Naive thymus-derived CD4-positive, alpha-beta T cell (primary cell): ENCODE measurements around the gene ROCK2. TPM values are rescaled to one million over a fixed set of nuclear protein-coding genes. Genes with fewer than 3 reads are reported as not detected.

Experiments
- ATAC-seq: fragments of 150-1000 bp; cut with Tn5 transposase; 2 replicates; pipeline ENCODE4 v1.10.0; 2021; ENCODE audit warnings: mild to moderate bottlenecking, moderate library complexity
- CTCF ChIA-PET: fragments of 350-600 bp; sonication (Branson Sonifier 250); formaldehyde crosslinking; loops from one replicate; lab custom pipeline; 2021; ENCODE audit warnings: antibody characterized with exemption; lab: Charles Lee
- POLR2A ChIA-PET: fragments of 350-600 bp; sonication (Branson Sonifier 250); formaldehyde crosslinking; loops from one replicate; lab custom pipeline; 2021; ENCODE audit warnings: antibody characterized with exemption, inconsistent platforms; lab: Charles Lee
- DNase-seq, 9 donors: peaks; one replicate each; pipeline versions ENCODE4 v3.0.0 to v3.0.0-alpha.2; 2020 to 2022; ENCODE audit warnings: mixed read lengths in 1 of 9
- H3K27ac ChIP-seq: one replicate; pipeline ENCODE4 v1.7.0; 2013; ENCODE audit warnings: mild to moderate bottlenecking, low read depth, low read length, moderate library complexity
- H3K27me3 ChIP-seq, 2 donors: one replicate each; pipeline ENCODE4 v1.7.0; 2013; ENCODE audit warnings: low read length in 2 of 2, mild to moderate bottlenecking in 2 of 2, moderate library complexity in 2 of 2; ENCODE audit not compliant: control insufficient read depth in 2 of 2, insufficient read depth in 2 of 2
- H3K36me3 ChIP-seq, 3 experiments: 1 replicate in 2 of 3; 2 replicates in 1 of 3; pipeline ENCODE4 v1.7.0; 2013; ENCODE audit warnings: low read length in 3 of 3, mild to moderate bottlenecking in 3 of 3, moderate library complexity in 1 of 3; ENCODE audit not compliant: insufficient read depth in 3 of 3, control insufficient read depth in 2 of 3
- H3K4me1 ChIP-seq, 2 donors: one replicate each; pipeline ENCODE4 v1.7.0; 2013; ENCODE audit warnings: low read length in 2 of 2, mild to moderate bottlenecking in 2 of 2, moderate library complexity in 1 of 2; ENCODE audit not compliant: control insufficient read depth in 2 of 2, insufficient read depth in 2 of 2
- H3K4me3 ChIP-seq: 2 replicates; pipeline ENCODE4 v1.7.0; 2013; ENCODE audit warnings: mild to moderate bottlenecking, low read length
- H3K9me3 ChIP-seq, 3 experiments: 1 replicate in 2 of 3; 2 replicates in 1 of 3; pipeline ENCODE4 v1.7.0; 2013; ENCODE audit warnings: low read length in 3 of 3; ENCODE audit not compliant: control insufficient read depth in 2 of 3
- H3K27ac Mint-ChIP-seq, 9 donors: one replicate each; pipeline ENCODE4 v1.8.0; 2020 to 2022; ENCODE audit warnings: mixed read lengths in 9 of 9, mild to moderate bottlenecking in 8 of 9, moderate library complexity in 5 of 9, inconsistent platforms in 2 of 9
- H3K27me3 Mint-ChIP-seq, 5 donors: one replicate each; pipeline ENCODE4 v1.8.0; 2021 to 2022; ENCODE audit warnings: mixed read lengths in 5 of 5, mild to moderate bottlenecking in 1 of 5
- H3K36me3 Mint-ChIP-seq, 5 donors: one replicate each; pipeline ENCODE4 v1.8.0; 2020 to 2022; ENCODE audit warnings: mixed read lengths in 5 of 5, mild to moderate bottlenecking in 3 of 5, inconsistent platforms in 1 of 5
- H3K4me1 Mint-ChIP-seq, 7 donors: one replicate each; pipeline ENCODE4 v1.8.0; 2020 to 2022; ENCODE audit warnings: mixed read lengths in 7 of 7, mild to moderate bottlenecking in 3 of 7, inconsistent platforms in 1 of 7
- H3K4me3 Mint-ChIP-seq, 10 donors: one replicate each; pipeline ENCODE4 v1.8.0; 2020 to 2022; ENCODE audit warnings: mild to moderate bottlenecking in 10 of 10, mixed read lengths in 10 of 10, moderate library complexity in 6 of 10, inconsistent platforms in 2 of 10
- H3K9me3 Mint-ChIP-seq, 11 donors: one replicate each; pipeline ENCODE4 v1.8.0; 2020 to 2022; ENCODE audit warnings: mixed read lengths in 11 of 11, mild to moderate bottlenecking in 4 of 11, inconsistent platforms in 1 of 11, moderate library complexity in 1 of 11
- intact Hi-C, 2 donors: fragments of 100-400 bp; cut with micrococcal nuclease; formaldehyde crosslinking; loops; one replicate each; pipeline ENCODE4 v1.15.1; 2023
- polyA plus RNA-seq, 2 donors: library from polyadenylated mRNA; unstranded; fragments of 300-500 nt; fragmentation: Illumina TruSeq; gene quantifications; one replicate each; pipeline ENCODE4 v1.2.3, GENCODE V29; 2021
- total RNA-seq, 6 experiments: library from RNA in 5 of 6; stranded (reverse) in 5 of 6; gene quantifications; 1 replicate in 5 of 6; 2 replicates in 1 of 6; pipeline ENCODE4 v1.2.3 and lab custom pipeline; 2021 to 2026

The ROCK2 gene
- total and polyA plus RNA-seq, 7 experiments from 2014 or later = 12.0 to 23.9 (median 18.7) TPM

DNA sequence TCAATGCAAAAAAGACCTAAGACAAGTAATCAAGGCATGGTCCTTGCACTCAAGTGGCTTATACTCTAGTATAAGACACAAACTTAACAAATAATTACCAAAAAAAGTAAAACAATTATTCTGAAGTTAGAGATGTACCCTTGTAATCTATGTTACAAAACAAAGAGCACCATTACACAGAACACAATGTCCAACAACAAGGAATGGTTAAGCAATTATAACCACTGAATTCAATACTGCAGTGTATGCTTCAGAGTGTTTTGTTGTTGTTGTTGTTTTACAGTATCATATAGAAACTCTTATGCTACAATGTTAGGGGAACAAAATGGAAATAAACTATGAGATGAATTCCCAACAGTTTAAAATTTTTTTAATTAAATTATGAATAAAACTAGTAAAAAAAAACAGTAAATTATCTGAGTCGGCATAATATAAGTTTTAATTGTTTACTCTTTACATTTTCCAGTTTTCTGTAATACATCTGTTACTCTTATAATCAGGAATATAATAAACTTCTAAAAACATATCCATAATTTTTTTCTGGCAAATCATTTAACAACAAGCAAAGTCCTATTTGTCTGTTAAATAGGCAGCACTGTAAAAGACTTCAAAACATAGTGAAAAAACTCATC, 29.2 kb downstream of the ROCK2 start:
- Mint-ChIP-seq H3K27me3 (no peaks in the 10 kb centered on the region), H3K4me1 (peaks cover 0 to 42% (median 27%) of the 10 kb centered on the region in 7 donors), H3K27ac (no peak overlapping the region), H3K36me3 (peaks cover 0 to 7% (median 5%) of the 10 kb centered on the region in 5 donors), H3K9me3 (peaks cover 0 to 6% (median 0%) of the 10 kb centered on the region in 11 donors), H3K4me3 (no peak overlapping the region)
- H3K9me3 ChIP-seq = no peaks in the 10 kb centered on the region
- DNase-seq (no peak), ATAC-seq (no peak)
- ChIA-PET CTCF (no interaction called here), POLR2A (no interaction called here)
- H3K4me1 ChIP-seq = no peaks in the 10 kb centered on the region
- no peak overlapping the region for H3K4me3 ChIP-seq
- H3K36me3 ChIP-seq = no peaks in the 10 kb centered on the region
- H3K27me3 ChIP-seq = no peaks in the 10 kb centered on the region
- H3K27ac ChIP-seq = no peak overlapping the region
- intact Hi-C loops = no loop called here

DNA sequence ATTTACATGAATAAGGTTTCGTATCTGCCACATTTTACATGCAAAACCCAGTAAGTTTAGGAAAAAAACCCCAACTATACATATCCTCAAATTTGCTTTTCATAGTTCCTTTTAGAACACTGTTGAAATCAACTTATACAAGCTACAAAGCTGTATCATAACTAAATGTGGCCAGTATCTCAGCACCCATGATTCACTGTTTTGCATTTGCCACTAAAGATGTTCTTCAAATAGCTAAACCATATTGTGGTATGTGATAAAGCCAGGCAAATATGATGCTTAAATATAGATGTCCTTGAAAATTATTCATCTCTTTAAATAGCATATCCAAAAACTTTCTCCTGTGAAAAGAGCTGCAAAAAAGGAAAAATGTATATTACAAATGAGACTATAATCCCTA, 29.9 kb downstream of the ROCK2 start:
- intact Hi-C loops = no loop called here
- no peaks in the 10 kb centered on the region for H3K9me3 ChIP-seq
- H3K36me3 Mint-ChIP-seq = peaks cover 0 to 7% (median 5%) of the 10 kb centered on the region in 5 donors
- H3K4me1 ChIP-seq = no peaks in the 10 kb centered on the region
- H3K4me3 ChIP-seq = no peak overlapping the region
- ChIA-PET CTCF (no interaction called here), POLR2A (interaction anchor here (0.7 kb wide), 1 partner anchor 31 kb away, joined by 3 read pairs; no protein-coding TSS in a partner anchor)
- H3K27ac ChIP-seq = no peak overlapping the region
- ATAC-seq = no peak
- DNase-seq = no peak
- peaks cover 0 to 42% (median 27%) of the 10 kb centered on the region in 7 donors for H3K4me1 Mint-ChIP-seq
- H3K27ac Mint-ChIP-seq = no peak overlapping the region
- H3K36me3 ChIP-seq = no peaks in the 10 kb centered on the region
- H3K9me3 Mint-ChIP-seq = peaks cover 0 to 6% (median 0%) of the 10 kb centered on the region in 11 donors
- no peak overlapping the region for H3K4me3 Mint-ChIP-seq
- no peaks in the 10 kb centered on the region for H3K27me3 ChIP-seq
- no peaks in the 10 kb centered on the region for H3K27me3 Mint-ChIP-seq

GRCh38 chr2:11312770-11313471, 31.5 kb downstream of the ROCK2 start:
- Histone ChIP-seq H3K36me3 (no peaks in the 10 kb centered on the region), H3K27ac (no peak overlapping the region), H3K9me3 (no peaks in the 10 kb centered on the region), H3K4me3 (no peak overlapping the region), H3K27me3 (no peaks in the 10 kb centered on the region), H3K4me1 (peaks cover 0 to 3% of the 10 kb centered on the region in 2 donors)
- ChIA-PET CTCF (no interaction called here), POLR2A (no interaction called here)
- Mint-ChIP-seq H3K4me1 (peaks cover 0 to 38% (median 25%) of the 10 kb centered on the region in 7 donors), H3K4me3 (no peak overlapping the region), H3K9me3 (no peaks in the 10 kb centered on the region), H3K36me3 (peaks cover 0 to 3% (median 0%) of the 10 kb centered on the region in 5 donors), H3K27me3 (no peaks in the 10 kb centered on the region), H3K27ac (no peak overlapping the region)
- ATAC-seq = no peak
- no peak for DNase-seq
- intact Hi-C loops = no loop called here

GRCh38 chr2:11311543-11311942, 32.9 kb downstream of the ROCK2 start:
- Histone ChIP-seq H3K36me3 (no peaks in the 10 kb centered on the region), H3K27ac (no peak overlapping the region), H3K27me3 (no peaks in the 10 kb centered on the region), H3K4me3 (no peak overlapping the region), H3K4me1 (peaks cover 0 to 3% of the 10 kb centered on the region in 2 donors), H3K9me3 (no peaks in the 10 kb centered on the region)
- DNase-seq (no peak), ATAC-seq (no peak)
- peaks cover 0 to 43% (median 30%) of the 10 kb centered on the region in 7 donors for H3K4me1 Mint-ChIP-seq
- ChIA-PET CTCF (no interaction called here), POLR2A (no interaction called here)
- H3K36me3 Mint-ChIP-seq = peaks cover 0 to 3% (median 0%) of the 10 kb centered on the region in 5 donors
- no peak overlapping the region for H3K4me3 Mint-ChIP-seq
- H3K27me3 Mint-ChIP-seq = no peaks in the 10 kb centered on the region
- H3K9me3 Mint-ChIP-seq = no peaks in the 10 kb centered on the region
- H3K27ac Mint-ChIP-seq = no peak overlapping the region
- intact Hi-C loops = no loop called here

DNA sequence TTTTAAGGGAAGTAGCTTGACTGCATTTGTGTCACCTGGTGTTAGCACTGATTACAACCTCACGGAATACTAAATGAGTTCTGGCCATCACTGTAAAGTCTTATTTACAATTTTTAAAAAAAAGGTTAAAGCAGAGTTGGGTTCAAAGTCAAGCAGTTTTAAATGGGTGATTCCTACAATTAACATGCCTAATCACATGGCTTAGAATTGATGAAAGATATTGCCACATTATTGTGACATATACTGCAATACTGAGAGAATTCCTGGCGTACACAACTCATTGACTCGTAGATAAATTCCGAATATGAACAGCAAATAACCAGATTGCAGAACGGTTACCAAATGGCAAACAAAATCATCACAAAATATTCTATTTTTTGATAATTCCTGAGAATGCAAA, 34.2 kb downstream of the ROCK2 start:
- Histone ChIP-seq H3K27me3 (no peaks in the 10 kb centered on the region), H3K9me3 (no peaks in the 10 kb centered on the region), H3K4me1 (peaks cover 0 to 6% of the 10 kb centered on the region in 2 donors), H3K4me3 (no peak overlapping the region), H3K27ac (no peak overlapping the region), H3K36me3 (no peaks in the 10 kb centered on the region)
- Mint-ChIP-seq H3K36me3 (peaks cover 0 to 3% (median 0%) of the 10 kb centered on the region in 5 donors), H3K27me3 (no peaks in the 10 kb centered on the region), H3K9me3 (no peaks in the 10 kb centered on the region), H3K4me3 (no peak overlapping the region), H3K27ac (no peak overlapping the region), H3K4me1 (peaks cover 0 to 55% (median 39%) of the 10 kb centered on the region in 7 donors)
- POLR2A ChIA-PET = no interaction called here
- ATAC-seq (no peak), DNase-seq (no peak)
- CTCF ChIA-PET = no interaction called here
- intact Hi-C loops = no loop called here

- no peak overlapping the region for H3K27ac Mint-ChIP-seq
- ChIA-PET CTCF (no interaction called here), POLR2A (no interaction called here)
- H3K36me3 Mint-ChIP-seq = peaks cover 0 to 3% (median 0%) of the 10 kb centered on the region in 5 donors
- DNase-seq = no peak
- intact Hi-C loops = no loop called here
- Histone ChIP-seq H3K27ac (no peak overlapping the region), H3K27me3 (no peaks in the 10 kb centered on the region), H3K4me3 (no peak overlapping the region), H3K9me3 (no peaks in the 10 kb centered on the region), H3K36me3 (no peaks in the 10 kb centered on the region), H3K4me1 (peaks cover 0 to 6% of the 10 kb centered on the region in 2 donors)
- ATAC-seq = no peak
- no peaks in the 10 kb centered on the region for H3K9me3 Mint-ChIP-seq
- H3K4me3 Mint-ChIP-seq = no peak overlapping the region
- H3K4me1 Mint-ChIP-seq = peaks cover 0 to 55% (median 39%) of the 10 kb centered on the region in 7 donors
- no peaks in the 10 kb centered on the region for H3K27me3 Mint-ChIP-seq
These were observed 34.7 kb downstream of the ROCK2 start for GRCh38 chr2:11309706-11310105.
